Esophagus mucosa (tissue), 1 donor: ENCODE results near the gene STXBP1. TPM values are rescaled to one million over a fixed set of nuclear protein-coding genes. Genes with fewer than 3 reads are reported as not detected.
A peak's percentile ranks its signal among the peaks of the same experiment; 100 is the strongest.
"Not testable (repeated sequence)": the region's sequence is repeated elsewhere in the genome, so short reads cannot be mapped to it uniquely, and the experiment has no call there.

Source experiments
- ATAC-seq: fragments of 200-7000 bp; cut with Tn5 transposase; one replicate; pipeline ENCODE4 v1.9.1; 2020
- total RNA-seq: library from RNA; stranded (reverse); gene quantifications from one replicate; pipeline ENCODE4 v1.2.4, GENCODE V29; 2023
- donor health status: DM: yes; HTN: yes; CAD: no.

The STXBP1 gene
- total RNA-seq: 10.1 TPM

DNA sequence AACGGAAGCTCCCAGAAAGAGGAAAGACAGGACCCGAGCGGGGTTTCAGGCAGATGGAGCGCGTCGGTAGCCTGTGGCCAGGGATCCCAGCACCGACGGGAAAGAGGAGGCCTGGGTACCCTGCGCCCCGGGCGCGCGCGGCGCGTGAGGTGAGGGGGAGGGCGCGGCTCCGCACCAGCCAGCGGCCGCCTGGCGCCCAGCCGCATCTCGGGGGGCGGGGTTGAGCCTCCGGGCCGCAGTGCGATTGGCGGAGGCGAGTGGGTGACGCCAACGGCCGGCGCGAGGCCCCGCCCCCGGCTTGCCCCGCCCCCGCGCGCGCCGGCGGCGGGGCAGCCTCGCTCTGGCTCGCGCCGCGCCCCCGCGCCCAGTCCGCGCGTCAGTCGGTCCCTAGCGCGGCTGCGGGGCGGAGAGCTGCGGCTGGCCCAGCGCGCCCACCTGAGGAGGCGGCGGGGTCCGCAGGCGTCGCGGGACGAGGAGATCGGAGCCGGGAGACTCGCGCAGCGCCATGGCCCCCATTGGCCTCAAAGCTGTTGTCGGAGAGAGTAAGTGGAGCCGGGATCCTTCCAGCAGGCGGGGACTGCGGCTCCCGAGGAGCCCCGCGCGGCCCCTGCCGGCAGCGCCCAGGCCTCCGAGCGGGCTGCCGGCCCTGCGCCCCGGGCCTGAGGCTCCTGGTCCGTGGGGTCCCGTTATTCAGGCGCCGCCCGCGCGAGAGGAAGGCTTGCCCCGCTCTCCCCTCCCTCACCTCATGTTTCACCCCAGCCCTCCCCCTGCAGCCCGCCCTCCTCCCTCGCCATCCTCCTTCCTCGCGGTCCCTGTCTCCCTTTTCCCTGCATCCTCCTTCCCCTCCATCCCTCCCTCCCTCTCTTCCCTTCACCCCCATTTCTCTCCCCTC, at the start of gene STXBP1:
Gene STXBP1 (plus strand): TSS at position 379 of the 892 bp plus-strand sequence. CDS start 127 bp downstream, at position 506.
- ATAC-seq: peak; percentile 90

DNA sequence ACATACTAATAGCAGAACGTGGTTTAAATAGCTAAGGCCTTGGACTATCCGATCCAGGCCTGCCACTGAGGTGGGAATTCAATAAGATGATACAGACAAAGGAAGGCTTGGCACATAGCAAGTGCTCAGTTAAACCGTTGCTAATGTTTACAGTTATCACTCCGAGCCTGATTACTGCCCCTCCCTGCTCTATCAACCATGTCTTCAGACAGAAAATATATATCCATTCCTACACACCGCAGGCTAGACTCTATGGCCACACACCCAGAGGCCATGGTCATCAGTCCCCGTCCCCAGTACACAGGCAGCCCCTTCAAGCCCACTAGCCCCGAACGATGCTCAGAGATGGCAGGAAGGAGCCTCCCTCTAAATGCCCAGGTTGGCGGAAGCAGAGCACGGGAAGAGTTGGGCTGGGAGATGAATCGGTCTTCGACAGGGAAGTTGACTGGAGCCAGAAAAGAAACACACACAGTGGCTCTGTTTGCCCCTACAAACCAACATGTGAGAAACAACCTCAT, 49.7 kb upstream of the STXBP1 start:
- no peak for ATAC-seq

DNA sequence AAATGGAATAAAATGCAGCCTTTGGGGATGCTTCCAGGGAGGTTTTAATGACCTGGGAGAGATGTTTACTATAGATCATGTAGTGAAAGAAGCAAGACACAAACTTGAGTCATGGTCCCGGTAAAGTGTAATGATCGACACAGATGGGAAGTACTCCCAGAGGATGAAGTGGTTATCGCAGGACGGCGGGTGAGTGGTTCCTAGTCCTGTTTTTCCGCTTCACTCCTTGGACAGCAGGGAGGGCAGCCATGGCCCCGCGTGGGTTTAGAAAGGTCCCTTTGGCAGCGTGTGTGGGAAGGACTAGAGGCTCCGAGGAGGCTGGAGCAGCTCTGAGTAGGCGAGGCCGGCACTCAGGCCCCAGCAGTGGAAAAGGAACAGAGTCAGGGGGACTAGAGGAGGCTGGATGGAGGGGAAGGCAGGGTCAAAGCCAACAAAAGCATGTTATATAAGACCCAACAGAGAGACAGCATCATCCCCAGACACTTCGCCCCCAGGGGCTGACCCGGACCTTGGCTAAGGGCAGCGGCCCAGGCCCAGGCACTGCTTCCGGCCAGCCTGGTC, 49.2 kb upstream of the STXBP1 start:
- peak; percentile 12 for ATAC-seq

DNA sequence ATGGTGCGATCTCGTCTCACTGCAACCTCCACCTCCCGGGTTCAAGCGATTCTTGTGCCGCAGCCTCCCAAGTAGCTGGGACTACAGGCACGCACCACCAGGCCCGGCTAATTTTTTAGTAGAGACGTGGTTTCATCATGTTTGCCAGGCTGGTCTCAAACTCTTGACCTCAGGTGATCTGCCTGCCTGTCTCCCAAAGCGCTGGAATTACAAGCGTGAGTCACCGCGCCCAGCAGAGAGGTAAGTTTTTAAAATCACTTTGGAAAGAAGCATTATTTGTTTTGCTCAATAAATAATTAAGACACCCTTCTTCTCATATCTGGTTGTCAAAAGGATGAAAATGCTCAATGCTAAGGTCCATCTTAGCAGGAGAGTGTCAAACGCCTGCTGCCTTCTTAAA, 48.5 kb upstream of the STXBP1 start:
- ATAC-seq: no peak

DNA sequence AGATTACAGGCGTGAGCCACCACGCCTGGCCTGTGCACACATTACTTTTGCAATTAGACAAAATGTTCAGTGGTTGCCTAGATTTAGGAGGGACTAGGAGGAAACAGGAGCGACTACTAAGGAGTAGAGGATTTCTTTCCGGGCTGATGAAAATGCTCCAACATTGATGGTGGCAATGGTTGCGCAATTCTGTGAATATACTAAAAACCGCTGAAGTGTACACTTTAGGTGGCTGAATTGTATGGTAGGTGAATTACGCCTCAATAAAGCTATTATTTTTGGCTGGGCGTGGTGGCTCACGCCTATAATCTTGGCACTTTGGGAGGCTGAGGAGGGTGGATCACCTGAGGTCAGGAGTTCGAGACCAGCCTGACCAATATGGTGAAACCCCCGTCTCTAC, 46.8 kb upstream of the STXBP1 start:
- ATAC-seq: no peak

DNA sequence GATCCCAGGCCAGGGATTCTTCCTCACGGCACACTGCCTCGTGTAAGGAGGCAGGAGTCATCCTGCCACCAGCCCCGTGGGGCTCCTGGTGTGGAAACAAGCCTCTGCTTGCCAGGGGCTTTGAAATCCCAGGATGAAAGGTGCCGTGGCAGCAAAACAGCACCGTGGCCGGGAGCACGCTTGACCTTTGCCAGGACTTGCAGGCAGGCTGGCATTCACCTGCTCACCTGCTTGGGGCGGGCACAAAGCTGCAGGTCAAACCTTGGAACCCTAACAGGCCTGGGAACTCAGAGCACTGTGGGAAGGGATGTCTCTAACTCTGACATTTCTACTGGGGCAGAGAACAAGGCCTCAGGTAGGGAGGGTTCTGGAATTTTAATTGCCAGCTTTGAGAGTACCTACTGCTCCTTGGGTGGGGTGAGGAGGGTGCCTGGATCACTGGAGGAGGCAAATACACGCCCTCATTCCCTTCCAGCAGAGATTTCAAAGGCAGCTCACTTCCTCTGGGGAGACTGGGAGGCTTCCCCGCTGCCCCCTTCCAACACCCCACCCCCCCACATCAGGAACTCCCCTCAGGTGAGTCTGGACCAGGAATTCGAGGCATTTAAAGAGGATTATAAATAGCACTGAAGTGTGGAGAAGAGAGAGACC, 45.6 kb upstream of the STXBP1 start:
- peak; percentile 10 for ATAC-seq

DNA sequence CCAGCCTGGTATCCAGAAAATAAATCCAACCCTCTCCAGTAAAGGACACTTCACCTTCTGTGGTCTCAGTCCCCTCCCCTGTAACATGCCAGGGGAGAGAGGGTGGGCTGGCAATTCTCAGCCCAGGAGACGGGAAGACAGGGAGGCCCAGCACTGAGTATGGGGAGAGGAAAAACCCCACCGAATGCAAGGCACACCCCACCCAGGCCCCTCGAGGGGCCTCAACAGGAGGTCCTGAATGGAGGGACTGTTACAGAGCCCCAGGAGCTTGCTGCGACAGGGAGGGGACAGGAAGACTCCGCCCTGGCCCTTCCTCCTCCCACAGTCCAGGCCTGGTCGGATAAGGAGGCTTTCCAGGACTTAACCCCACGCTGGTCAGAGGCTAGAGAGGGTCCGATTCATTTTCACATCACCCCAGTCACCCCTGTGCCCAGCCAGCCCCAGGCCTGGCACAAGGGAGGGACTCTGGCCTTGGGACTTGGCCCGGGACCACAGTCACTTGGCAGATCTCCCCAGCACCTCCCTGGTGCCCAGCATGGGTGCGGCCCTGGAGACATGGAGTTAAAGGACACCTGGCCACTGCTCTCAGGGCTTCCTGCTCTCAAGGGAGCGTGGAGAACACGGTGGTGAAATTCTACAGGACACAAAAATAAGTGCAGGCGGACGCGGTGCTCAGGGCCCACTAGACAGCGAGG, 44.9 kb upstream of the STXBP1 start:
- ATAC-seq: peak; percentile 1

DNA sequence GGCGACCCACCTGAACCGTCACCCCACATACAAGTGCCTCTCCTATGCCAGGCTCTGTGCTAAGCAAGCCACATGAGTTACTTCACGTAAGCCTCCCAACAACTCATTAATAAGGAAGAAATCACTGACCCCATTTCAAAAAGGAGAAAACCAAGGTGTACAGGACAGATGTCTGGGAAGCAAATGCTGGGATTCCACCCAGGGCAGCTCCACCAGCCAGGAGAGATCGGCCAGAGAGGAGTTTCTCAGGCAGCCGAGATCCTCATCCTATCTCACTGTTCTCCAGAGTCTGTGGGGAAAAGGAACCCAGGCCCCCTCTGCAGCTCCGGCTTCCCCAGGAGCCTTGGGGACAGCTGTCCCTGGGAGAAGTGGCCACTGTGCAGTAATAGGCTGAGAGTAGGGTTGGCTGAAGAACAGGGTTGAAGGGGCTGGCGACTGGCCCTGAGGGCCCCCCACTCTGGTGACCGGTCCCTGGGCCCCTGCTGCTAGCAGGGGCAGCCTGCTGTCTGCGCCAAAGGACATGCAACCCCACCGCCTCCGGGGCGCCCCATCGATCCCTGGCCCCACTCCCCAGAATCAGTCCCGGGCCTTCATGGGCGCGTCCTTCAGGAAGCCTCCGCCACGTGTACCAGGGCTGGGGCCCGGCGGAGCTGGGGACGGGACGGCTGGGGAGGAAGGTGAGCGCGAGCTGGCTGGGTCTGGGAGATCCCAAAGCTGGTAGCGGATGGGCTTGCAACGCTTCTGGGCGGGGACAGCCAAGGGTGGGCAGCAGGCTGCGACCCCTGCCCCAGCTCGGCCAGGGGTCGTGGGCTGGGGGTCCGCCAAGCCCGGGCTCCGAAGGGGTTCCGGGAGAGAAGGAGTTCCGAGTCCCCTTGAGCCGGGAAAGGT, 44.1 kb upstream of the STXBP1 start:
- ATAC-seq: no peak

DNA sequence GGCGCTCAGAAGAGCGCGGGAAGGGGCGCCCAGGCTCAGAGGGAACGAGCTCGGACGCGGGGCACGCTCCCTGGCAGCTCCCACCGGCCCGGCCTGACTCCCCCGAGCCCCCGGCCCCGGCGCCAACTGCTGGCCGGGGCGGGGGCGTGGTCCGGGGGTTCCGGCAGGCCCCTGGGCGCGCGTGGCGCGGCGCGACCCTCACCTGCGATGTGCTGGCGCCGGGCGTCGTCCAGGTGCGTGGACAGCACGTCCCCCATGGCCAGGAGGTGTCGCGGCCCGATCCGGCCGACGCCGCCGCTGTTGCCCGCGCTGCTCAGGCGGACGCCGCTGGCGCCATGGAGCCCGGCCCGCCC, 43.5 kb upstream of the STXBP1 start:
- no peak for ATAC-seq

DNA sequence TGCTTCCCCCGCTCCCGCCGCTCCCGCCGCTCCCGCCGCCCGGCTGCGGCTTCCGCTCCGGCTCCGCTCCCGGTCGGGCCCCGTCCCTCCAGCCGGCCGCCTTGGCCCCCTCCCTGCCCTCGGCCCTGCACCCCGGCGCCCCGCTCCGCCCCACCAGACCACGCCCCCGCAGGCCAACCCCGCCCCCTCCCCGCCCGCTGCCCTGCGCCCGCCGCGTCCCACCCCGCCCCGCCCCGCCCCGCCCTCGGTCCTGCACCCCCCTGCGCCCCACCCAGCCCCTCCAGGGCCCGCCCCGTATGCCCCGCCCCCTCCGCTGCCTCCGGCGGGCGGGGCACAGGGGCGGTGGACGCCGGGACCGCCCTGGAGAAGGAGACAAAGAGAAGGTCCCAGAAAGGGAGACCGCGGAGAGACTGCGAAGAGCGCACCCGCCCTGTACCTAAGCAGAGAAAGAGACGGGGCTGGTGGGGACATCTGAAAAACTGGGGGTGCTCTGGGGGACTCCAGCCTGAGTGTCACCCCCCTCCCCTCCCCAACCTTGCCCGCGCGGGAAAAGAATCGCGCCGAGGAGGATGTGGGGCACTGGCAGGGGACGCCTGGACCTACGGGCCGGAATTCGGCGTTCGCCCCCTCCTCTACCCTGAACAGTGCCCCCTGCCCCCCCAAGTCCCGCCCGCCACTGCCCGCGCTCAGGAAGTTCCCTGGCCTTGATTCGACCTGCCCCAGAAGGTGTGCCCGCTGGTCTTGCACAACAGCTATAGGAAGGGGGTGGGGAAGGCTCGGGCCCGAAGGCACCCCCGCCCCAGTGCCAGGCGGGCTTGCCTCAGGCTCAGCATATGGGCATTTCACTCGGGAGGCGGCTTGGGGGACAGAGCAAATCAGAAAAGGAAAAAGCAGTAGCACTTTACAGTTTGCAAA, 42.8 kb upstream of the STXBP1 start:
- ATAC-seq: peak; percentile 75

DNA sequence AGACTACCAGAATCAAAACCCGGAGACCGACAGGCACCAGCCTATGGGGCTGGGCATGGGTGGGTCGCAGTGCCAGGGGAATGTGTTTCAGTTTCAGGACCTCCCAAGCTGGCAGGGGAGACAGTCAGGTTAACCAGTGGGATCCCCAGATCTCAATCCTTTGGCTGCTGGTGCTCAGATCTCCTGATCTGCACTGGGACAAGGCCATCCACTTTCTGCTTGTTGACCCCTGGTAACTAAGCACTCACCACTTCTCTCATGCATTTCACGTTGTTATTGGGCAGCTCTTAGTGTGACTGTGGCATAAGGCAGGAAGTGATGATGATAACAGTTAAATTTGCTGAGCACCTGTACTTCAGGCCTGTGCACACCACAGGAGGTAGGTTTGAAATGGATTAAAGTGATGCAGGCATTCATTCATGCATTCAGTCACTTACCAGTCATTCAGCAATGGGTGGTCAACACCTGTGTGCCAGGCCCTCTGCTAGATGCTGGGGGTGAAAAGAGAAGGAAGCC, 42.1 kb upstream of the STXBP1 start:
- peak; percentile 13 for ATAC-seq

DNA sequence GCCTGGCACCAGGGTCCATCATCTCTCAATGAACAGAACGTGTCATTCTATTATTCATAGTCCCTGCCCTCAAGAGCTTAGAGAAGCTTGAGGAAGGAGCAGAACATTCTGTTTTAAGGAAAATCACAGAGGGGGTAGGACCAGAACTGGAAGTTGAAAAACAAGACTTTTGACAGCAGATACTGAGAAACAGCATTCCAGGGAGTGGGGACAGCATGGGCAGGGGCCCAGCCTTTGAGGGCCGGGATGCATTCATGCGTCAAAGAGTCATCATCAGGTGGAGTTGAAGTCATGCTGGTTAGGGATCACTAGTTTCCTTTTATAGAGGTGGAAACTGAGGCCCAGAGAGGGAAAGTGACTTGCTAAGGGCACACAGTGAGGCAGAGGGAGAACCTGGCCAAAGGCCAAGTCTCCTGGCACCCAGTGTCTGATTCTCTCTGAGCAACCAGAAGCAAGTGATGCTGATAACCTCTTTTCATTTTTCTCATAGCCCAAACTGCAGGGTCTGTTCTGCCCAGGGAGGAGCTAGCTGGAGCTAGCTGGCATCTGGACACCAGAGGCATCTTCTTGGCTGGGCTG, 41.5 kb upstream of the STXBP1 start:
- peak; percentile 12 for ATAC-seq

DNA sequence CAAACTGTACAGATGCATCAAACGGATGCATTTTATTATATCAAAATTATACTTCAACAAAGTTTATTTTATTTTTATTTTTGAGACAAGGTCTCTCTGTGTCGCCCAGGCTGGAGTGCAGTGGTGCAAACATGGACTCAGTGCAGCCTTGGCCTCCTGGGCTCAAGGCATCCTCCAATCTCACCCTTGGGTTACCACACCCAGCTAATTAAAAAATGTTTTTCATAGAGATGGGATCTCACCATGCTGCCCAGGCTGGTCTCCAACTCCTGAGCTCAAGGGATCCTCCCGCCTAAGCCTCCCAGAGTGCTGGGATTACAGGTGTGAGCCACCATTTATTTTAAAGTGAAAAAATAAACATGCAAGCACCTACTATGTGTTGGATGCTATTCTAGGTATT, 40.1 kb upstream of the STXBP1 start:
- no peak for ATAC-seq

DNA sequence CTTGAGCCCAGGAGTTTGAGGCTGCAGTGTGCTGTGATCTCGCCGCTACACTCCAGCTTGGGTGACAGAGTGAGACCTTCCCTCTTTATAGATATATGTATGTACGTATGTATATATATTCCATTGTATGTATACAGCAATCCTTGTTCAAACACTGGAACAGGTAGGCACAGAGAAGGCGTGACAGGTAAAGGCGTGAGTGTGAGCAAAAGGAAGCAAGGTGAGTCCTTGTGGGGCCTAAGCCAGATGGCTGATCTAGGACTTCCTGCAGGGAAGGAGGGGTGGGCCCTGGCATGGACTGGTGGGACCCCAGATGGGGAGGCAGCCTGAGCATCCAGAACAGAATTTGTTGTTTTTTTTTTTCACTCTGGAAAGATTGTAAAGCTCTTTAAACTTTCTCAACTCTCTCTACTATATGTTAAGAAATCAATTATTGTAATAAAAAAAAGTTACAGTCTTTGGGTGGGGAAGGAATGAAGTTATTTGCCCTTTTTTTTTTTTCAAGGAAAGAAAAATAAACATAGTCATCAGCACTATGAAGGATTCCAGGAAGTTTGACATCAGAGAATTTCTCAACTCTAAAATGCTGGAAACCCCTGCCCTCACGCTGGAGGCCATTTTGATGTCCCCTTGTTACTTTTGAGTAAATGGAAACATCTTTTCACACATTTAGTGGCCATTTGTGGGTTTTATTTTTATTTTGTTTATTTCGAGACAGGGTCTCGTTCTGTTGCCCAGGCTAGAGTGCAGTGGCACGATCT, 38.9 kb upstream of the STXBP1 start:
- ATAC-seq: no peak

DNA sequence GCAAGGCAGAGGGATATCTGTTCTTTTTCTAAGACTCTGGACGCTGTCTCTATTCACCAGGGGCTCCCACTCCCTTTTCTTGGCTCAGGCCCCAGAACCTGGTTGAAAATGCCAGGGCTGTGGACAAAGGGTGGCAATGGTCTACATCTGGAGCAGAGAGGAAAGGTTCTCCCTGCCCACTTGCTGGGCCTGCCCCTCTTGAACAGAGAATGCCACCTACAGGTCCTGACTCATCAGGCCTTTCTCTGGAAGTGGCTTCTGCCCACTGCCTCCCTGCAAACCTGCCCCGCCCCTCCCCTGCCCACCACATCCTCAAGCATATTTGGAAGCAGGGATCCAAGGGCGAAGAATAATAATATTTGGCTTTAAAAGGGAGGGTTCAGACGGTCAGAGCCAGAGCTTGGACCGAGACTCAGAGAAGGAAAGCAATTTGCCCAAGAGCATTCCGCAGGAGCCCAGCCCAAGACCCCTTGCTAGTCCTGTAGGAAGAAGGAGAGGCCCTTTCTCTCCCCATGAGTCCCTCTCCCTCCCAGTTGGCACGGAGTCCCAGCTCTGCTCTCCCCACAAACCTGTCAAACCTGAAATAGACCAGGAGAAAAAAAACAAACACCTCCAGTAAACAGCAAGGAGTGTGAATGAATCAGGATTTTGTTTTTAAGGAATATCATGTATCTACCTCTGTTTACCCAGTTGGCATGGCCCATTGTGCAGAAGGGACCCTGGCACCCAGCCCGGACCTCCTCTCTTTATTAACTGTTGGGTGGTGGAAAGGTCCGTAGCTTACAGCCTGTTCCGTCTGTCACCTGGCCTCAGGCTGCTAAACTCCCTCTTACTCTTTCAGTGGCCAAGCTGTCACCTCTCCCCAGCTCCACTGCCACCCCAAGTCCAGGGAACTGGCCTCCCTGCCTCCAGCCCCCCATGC, 37.7 kb upstream of the STXBP1 start:
- peak; percentile 44 for ATAC-seq

DNA sequence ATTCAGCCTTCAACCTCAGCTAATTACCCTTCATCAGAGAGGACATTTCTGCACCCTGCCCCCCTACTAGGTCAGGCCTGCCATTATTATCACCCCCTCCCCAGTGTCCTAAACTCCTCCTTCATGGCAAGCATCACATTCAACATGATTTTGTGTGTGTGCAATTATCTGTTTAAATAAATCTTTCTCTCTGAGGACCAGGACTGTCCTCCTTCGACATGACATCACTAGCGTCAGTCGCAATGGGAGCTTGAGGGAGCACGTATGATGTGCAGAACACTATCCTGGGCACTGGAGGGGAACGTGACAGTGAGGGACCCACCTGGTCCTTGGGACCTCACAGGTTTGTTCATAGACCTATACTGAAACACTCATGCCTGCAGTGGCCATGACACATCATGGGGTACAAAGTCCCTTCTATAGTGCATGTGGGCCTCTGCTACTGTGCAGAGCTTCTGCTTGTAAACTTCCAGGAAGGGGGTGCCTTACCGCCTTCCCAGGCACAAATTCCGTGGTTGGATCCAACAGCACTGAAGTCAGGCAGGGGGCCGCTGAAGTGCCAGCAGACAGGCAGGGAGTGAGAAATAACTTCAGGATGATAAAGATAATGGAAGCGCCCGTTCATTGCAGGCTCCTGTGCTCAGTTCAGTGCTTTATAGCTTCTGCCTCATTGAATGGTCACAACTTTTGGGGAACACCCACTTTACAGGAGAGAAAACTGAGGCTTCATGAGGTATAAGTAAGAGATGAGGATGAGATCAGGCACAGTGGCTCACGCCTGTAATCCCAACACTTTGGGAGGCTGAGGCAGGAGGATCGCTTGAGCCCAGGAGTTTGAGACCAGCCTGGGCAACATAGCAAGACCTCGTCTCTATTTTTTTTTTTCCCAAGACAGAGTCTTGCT, 36.0 kb upstream of the STXBP1 start:
- ATAC-seq: no peak

DNA sequence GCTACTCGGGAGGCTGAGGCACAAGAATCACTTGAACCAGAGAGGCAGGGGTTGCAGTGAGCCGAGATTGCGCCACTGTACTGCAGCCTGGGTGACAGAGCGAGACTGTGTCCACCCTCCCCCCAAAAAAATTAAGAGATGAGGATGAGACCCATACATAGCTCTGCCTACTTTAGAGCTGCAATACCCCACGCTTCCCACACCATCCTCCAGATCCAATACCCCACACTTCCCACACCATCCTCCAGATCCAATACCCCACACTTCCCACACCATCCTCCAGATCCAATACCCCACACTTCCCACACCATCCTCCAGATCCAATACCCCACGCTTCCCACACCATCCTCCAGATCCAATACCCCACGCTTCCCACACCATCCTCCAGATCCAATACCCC, 34.9 kb upstream of the STXBP1 start:
- ATAC-seq: not testable (repeated sequence)
